ENCODE results near the gene ZNF74.
A peak's percentile ranks its signal among the peaks of the same experiment; 100 is the strongest.

ZNF74 gene

DNA sequence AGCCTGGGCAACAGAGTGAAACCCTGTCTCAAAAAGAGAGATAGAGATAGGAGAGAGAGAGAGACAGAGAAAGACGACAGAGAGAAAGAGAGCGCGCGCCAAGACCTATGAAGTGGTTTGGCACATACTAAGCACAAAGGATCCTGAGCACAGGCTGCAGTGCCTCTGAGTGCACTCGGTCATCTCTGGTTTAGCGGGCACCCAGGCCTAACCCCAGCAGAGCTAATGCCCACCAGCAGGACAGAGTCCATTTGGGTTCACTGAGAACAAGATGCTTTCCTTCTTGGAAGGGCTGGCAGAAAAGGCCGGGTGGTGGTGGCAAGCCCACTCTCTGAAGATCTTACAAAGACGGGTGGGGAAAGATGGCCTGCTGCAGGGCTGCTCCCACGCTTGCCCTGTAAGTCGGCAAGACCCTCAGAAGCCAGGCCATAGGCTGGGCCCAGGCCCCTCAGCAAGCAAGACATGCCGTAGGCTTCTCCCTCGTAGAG is 40.4 kb downstream of the ZNF74 start:
- no peak for DNase-seq

DNA sequence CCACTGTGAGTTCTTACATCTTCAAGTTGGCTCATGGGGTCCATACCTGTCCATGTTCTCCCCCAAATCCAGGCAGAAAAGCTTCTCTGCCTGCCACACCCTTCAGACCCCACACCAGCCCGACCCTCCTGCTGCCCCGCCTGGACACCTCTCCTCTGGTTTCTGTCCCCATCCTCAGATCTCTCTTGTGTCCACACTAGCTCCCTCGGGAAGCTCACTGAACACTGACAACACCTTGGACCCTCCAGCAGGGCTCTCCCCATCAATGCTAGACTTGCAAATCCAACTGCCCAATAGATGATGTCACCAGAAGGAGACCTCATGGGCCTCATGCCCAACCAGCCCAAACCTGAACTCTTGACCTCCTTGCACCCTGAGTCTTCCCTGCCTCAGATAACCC is 40.8 kb downstream of the ZNF74 start:
- DNase-seq, result no peak

DNA sequence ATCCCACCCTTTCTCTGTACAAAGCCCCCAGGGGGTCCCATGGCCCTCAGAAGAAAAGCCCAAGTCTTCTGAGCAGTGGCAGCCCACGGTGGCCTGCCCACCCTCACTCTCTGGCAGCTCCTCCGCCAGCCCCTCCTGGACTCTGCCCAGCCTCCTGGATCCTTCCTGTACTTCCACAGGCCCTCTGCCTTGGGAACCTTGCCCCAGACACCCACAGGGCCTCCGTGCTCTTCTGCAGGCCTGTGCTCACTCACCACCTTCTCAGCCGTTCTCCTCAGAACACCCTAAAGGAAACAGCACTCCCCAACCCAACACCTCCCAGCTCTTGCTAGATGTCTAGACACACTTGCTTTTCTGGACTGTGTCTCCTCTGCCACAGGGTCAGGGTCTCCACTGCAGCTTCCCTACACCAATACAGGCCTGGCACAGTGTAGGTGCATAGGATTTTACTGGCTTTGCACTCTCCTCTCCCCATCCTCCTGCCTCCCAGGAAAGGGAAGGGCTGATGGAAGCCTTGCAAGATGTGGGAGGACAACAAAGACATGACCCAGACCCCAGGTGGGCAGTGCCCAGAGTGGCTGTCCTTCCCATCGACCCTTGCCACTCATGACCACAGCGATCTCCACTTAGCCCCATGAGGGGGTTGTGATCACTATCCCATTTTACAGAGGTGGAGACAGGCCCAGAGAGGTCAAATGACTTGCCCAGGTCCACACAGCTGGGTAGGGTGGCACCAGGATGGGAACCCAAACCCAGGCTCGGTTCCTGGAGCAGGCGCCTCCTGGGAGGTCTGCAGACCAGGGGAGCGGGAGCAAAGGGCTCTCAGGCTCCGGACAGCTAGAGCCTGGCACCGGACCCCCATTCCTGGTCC is 41.7 kb downstream of the ZNF74 start:
- no peak for DNase-seq

DNA sequence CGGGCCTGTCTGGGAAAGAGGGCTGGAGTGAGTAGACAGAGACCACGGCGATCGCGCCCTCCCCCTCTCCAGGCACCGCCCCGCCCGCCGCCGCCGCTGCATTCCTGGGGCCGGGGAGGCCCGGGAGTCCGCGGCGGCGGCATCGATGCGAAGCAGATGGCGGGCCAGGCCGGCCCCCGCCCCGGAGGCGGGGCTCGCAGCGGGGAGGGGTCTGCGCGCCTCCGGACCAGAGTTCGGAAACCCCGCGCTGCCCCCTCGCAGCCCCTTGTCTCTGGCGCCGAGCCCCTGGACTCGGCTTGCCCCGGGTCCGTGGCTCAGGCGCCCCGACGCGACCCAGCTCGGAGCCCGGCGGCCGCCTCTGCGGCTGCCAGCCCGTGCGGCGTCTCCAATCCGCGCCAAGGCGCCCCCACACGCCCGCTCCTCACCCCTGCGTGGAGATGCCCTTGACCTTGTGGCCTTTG is 42.4 kb downstream of the ZNF74 start:
- DNase-seq, result no peak

DNA sequence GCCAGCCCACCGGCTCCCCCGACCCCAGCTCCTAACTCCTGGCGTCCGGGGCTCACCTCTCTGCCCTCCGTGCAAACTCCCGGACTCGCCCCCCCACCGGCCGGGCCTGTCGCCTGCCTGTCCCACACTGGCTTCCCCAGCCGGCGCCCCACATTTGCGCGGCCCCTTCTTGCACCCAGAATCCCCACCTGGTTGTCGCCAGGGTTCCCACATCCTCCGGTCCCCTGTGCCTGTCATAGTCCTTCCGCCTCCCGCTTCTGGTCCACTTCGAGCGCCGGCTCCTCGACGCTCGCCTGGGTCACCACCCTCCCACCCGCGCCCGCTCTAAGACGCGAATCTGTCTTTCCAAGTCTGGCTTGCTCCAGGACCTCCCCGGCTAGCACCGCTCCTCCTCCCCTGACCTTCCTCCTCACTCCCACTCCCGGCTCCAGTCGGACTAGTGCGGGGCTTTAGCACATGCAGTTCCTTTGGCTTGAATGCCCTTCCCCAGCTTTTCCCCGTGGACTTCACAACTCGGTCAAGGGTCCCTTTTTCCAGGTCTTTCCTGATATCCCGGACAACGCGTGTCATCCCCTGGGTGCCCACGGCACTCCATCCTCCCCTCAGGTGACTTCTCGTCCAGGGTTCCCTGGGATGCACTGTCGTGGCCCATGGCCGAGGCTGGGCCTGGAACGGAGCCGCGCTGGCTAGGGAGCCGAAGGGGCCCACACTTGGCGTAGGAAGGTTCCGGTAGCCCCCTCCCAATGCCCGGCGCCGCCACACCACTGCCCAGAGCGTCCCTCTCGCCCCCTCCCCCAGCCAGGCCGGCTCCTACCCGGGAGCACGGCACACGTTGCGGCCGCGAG is 43.0 kb downstream of the ZNF74 start:
- DNase-seq, result no peak

DNA sequence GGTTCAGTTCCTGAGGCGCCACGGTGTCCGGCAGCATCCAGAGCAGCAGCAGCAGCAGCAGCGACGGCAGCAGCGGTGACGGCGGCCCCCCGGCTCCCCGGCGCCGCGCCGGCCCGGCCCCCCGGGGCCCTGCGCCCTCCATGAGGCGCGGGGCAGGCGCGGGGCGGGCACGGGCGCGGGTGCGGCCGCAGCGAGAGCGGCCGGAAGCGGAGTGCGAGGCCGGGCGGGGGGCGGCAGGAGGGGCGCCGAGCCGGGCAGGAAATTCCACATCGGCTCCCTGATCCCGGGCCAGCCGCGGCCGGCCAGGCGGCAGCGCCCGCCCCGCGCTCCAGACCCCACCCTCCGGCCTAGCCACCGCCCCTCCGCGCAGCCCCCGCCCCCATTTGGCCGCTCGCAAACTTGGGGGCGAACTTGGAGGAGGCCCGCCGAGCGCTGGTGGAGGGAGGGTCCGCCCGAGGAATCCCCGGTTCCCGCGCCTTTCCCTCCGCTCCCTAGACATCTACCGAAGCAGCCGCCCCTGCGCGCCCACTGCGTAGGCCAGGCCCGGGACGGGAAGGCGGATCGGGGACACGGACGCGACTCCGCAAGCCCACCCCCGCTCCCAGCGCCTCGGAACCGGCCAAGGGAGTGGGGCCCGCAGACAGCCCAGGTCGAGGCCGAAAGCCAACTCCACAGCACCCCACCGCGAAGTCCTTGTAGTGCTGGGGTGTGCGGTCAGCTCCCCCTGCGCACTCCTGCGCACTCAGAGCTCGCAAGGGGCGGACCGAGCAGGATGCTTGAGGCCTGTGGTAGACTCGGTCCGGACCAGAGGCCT is 43.9 kb downstream of the ZNF74 start, which contains the start of gene SCARF2:
TSS of gene SCARF2 (minus strand) at position 213 of the 814 bp plus-strand sequence. CDS start at position 142, 71 bp downstream.
- DNase-seq, result no peak

DNA sequence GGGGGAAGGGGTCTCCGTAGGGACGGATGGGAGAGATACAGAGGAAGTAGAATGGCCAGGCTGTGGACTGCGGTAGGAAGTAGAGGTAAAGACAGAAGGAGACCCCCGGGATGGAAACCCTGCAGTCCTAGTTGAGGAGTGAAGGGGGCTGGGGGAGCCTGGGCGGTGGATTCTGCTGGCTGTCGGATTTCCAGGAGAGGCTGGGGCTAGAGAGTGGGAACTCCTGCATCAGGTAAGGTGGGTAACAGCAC is 44.4 kb downstream of the ZNF74 start:
- DNase-seq, result no peak

DNA sequence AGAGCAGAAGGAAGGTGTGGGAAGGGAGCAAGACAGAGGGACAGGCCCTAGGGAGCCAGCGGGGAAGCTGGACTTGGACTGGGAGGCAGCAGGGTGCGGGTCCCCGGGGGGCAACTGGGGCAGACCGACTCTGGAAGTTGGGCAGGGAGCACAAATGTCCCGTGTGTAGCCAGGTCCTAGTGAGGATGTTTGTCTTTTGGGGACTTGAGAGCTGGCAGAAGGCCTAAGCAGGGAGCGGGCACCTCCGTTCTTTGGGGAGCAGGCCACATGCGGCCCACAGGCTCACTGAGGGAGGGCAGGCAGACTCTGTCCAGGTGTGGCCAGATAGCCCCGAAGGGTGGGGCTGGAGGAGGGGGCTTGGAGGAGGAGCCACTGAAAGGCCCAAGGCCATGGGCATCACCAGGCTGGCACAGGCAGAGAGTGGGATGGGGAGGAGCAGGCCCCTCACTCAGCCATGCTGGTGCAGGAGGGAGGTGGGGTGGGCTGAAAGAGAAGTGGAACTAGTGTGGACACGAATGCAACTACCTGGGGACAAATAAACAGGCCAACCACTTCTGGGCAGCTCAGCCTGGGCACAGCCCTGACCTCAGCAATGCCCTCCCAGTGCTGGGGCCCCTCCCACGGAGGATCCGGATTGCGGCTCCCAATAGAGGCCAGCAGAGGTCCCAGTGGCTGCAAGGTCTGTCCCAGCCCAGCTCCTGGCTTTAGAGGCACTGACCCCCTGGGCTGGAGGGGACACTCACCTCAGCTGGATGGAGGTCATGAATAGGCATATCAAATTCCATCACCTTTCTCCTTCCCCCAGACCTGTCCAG is 44.9 kb downstream of the ZNF74 start:
- peak in 1 of 2 experiments; percentile 20 for DNase-seq

DNA sequence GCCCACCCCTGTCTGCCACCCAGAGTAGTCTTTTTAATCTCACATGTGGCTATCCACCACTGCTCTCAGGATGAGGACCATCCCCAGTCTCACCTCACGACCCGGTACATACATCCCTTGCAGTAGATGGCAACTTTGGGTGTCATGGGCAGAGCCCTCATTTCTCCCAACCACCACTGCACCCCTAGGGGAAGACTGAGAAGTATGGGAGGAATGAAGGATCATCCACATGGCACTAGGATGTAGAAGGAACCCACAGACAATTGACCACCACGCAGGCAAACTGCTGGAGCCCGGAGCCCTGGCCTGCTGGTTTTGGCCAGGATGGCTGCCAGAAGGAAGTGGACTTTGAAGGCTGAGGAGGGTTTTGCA is 45.6 kb downstream of the ZNF74 start:
- no peak for DNase-seq

DNA sequence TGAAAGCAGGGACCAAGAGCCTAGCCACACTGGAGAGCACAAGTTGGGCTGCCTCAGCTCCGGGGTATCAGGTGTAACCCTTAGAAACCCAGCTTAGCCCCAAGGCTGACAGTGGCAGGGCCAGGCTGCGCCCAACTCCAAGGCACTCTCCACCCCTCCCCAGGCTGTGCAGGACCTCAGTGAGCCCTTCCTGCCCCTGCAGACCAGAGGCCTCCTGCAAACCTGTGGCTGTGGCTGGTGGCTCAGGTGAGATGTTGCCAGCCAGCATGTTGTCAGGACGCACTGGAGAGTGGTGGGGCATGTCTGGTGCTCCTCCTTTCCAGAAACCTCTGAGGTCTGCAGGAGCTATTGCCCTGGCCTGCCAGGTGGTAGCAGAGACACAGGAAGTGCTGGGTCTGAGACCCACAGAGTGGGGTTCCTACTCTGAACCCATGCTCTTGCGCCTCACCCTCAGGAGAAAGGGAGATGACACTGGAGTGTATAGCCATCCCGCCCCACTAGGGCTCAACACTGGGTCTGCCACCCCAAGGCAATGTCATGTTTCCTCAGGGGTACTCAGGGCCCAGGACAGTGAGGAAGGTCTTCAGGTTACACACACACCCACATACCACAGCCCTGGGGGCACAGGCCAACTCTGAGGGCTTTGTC is 46.1 kb downstream of the ZNF74 start:
- DNase-seq, result no peak

DNA sequence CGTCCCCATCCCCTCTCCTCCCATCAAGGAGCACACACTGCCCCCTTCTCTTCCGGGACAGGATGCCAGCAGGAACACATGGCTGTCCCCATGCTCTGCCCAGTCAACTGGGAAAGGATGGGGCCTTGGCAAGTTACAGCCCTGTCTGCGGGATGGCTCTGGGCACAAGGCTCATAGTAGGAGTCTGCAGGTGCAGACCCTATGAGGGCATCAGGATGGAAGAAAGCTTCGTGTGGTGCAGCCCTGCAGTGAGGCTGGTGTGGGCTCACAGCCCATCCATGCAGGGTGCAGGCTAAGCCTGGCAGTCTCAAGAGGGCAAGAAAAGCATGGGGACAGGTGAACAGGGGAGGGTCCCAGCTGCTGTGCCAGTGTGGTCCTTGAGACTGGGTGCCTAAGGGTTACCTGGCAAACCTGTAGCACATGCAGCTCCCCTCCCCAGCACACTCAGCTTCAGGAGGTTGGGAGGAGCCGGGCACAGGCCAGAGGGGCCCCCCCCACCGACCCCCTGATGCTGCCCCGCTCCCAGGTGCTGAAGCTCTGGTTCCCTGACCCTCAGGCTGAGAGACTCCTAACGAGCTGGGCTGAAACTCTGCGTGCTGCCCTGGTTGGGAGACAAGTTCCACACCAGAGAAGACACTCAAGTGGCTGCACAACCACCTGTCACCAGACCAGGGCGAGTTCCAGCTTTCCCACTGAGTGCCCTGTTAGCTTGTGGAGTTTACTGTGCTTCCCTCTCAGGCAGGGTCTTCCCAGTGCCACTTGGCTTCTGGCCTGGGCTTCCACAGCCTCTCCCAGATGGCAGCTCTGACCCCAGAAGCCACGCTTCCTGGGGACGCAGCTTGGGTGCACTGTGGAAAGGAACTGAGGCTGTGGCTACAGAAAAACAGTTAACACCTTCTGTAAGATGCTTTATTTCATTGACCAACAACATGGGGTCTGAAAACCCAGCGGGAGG is 47.0 kb downstream of the ZNF74 start:
- no peak for DNase-seq

DNA sequence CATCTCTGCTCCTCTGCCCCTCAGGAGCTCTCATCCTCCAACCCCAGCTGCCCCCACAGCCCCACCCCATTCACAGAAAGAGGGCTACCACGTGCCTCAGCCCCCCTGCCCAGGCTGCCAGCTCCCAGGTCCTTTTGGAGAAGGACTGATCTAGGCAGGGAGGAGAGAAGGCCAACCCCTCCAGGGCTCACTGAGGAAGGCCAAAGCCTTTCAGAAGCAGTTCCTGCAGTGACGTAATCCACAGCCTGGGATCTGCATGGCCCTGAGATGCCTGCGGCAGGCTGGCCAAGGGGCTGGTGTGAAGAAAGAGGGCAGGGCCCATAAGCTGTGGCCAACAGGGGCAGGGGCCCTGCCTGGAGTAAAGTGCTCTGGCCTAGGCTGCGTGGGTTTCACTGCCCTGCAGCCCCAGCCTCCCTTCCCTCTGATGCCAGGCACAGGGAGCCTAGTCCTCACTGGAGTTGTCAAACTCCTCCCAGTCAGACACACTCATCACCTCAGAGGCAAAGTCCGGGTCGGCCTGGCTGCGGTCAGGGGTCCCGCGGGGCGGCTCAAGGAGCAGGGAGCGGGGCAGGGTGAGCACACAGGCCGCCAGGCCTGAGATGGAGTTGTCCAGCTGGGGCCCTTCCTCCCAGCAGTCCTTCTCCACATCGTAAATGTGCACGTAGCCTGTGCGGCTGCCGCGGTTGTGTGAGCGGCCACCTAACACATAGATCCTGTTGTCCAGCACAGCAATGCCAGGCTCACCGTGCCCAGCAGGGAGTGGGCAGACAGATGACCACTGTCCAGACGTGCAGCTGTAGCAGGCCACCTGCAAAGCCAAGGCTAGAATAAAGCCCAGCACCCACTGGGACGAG is 47.9 kb downstream of the ZNF74 start:
- no peak for DNase-seq

DNA sequence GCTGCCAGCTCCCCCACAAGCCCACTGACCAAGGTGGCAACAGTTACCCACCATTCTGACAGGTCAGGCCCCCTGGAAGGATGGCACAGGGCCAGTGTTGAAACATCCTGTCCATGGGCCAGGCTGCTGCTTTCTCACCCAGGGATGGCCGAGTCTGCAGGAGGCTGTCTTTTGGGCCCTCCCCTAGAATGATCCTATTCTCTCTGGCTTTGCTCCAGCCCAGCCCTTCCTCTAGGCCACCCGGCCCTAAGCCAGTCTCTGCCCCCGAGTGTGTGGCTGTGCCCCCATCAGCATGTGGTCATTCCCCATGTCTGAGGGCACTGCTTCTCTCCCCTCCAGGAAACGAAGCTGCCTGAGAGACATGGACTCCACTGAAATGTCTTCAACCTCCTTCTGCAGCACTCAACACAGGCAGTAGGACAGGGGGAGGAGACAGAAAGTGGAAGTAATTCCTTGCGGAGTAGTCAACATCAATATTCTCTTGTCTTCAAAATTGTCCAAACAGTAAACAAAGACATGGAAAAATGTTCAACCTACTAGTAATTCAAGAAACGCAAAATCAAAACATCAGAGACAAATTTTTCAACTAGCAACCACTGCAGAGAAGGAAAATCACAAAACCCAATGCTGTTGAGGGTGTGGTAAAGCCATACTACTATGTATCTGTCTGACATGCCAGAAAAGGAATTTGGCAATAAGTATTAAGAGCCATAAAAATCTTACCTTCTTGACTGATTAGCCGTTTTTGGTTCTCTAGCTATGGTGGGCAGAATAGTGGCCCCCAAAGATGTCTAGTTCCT is 48.7 kb downstream of the ZNF74 start:
- no peak for DNase-seq

DNA sequence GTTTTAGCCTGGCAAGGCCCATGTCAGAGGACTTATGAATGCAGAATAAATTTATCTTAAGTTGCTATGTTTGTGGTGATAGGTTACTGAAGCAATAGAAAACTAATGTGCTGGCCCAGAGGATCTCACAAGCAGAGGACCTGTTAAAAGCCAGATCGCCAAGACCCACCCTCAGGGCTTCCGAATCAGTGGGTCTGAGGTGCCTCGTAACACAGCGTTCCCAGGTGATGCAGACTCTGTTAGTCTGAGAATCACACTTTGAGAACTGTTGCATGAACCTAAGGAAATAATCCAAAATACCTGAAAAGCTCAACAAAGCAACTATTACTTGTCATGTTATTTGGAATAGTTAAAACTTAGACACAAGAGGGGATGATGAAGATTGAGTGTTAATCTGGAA is 50.4 kb downstream of the ZNF74 start:
- no peak for DNase-seq

DNA sequence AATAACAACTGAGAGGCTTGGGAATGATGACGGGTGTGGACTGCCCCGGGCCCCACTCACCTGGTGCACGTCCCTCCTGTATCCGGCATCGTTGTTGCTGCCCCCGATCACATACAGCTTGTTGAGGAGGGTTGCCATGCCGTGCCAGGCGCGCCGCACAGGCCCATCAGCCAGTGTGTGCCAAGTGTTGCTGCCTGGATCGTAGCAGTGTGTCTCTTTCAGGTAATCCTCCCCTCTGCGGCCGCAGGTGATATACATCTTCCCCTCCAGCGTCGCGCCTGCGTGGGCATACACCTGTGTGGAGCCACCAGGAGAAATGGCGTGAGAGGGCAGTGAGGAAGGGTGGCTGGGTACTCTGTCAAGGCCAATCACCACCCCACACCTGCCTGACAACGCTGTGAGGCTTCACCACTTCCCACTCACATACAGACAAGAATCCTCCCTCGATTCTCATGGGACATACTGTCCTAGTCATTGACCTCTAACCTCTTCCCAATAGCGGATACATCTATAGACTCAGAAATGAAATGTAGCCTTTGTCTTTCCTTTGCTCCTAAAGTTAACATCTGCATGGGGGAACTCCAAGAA is 52.5 kb downstream of the ZNF74 start:
- no peak for DNase-seq

DNA sequence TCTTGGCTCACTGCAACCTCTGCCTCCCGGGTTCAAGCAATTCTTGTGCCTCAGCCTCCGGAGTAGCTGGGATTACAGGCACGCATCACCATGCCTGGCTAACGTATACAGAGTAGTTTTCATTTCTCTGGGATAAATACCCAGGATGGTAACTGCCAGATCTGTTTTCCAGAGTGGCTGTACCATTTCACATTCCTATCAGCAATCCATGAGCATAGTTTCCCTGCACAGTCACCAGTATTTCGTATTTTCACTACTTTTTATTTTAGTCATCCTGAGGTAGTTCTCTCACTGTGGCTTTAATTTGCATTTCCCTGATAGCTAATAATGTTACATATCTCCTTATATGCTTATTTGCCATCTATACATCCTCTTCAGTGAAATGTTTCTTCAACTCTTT is 54.7 kb downstream of the ZNF74 start:
- no peak for DNase-seq

DNA sequence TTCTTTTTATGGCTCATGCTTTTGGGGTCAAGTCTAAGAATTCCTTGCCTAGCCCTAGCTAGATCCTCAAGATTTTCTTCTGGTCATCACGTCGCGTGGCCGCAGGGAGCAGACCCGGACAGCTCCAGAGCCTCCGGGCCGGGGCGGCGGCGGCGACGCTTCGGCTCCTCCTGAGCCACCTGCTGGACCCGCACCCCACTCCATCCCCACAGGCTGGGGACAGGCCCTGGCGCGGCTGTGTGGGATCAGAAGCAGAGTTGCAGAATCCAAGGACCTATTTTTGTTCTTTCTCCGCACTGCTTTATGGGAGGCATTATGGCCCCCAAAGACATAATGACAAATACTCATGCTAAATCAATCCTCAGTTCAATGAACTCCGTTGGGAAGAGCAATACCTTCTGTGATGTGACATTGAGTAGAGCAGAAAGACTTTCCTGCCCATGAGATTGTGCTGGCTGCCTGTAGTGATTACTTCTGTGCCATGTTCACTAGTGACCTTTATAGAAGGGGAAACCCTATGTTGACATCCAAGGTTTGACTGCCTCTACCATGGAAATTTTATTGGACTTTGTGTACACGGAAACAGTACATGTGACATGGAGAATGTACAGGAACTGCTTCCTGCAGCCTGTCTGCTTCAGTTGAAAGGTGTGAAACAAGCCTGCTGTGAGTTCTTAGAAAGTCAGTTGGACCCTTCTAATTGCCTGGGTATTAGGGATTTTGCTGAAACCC is 56.0 kb downstream of the ZNF74 start:
- no peak for DNase-seq

DNA sequence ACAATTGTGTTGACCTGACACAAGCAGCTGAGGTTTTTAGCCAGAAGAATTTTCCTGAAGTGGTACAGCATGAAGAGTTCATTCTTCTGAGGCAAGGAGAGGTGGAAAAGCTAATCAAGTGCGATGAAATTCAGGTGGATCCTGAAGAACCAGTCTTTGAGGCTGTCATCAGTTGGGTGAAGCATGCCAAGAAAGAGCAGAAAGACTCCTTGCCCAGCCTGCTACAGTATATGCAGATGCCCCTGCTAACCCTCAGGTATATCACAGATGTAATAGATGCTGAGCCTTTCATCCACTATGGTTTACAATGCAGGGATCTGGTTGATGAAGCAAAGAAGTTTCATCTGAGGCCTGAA is 56.6 kb downstream of the ZNF74 start:
- DNase-seq, result no peak
